Activated CD8-positive, alpha-beta T cell treated with anti-CD3 and anti-CD28 coated beads for 36 hours (primary cell): ENCODE data around the gene DARS1. TPM values are rescaled to one million over a fixed set of nuclear protein-coding genes. Genes with fewer than 3 reads are reported as not detected.

ENCODE experiments used
- ATAC-seq: fragments of 200-7000 bp; cut with Tn5 transposase; one replicate; pipeline ENCODE4 v1.10.0; 2021; ENCODE audit warnings: mild to moderate bottlenecking, moderate library complexity
- CTCF ChIA-PET: fragments of 350-600 bp; sonication (Branson Sonifier 250); formaldehyde crosslinking; loops from one replicate; lab custom pipeline; 2021; ENCODE audit warnings: antibody characterized with exemption; lab: Charles Lee
- POLR2A ChIA-PET: fragments of 350-600 bp; sonication (Branson Sonifier 250); formaldehyde crosslinking; loops from one replicate; lab custom pipeline; 2021; ENCODE audit warnings: antibody characterized with exemption; lab: Charles Lee
- DNase-seq: peaks from one replicate; pipeline ENCODE4 v3.0.0-alpha.2; 2020
- H3K27ac Mint-ChIP-seq: one replicate; pipeline ENCODE4 v1.8.0; 2021; ENCODE audit warnings: mild to moderate bottlenecking, mixed read lengths
- H3K27me3 Mint-ChIP-seq: one replicate; pipeline ENCODE4 v1.8.0; 2021; ENCODE audit warnings: mixed read lengths
- H3K36me3 Mint-ChIP-seq: one replicate; pipeline ENCODE4 v1.8.0; 2021; ENCODE audit warnings: low read depth, mixed read lengths
- H3K4me1 Mint-ChIP-seq: one replicate; pipeline ENCODE4 v1.8.0; 2021; ENCODE audit warnings: low read depth, mixed read lengths
- H3K4me3 Mint-ChIP-seq: one replicate; pipeline ENCODE4 v1.8.0; 2021; ENCODE audit warnings: mild to moderate bottlenecking, moderate library complexity, mixed read lengths
- H3K9me3 Mint-ChIP-seq: one replicate; pipeline ENCODE4 v1.8.0; 2021; ENCODE audit warnings: mixed read lengths
- CTCF ChIP-seq: fragments of 200-600 bp; IDR thresholded peaks from one replicate; pipeline ENCODE4 v1.8.0; 2022; ENCODE audit warnings: antibody characterized with exemption, mild to moderate bottlenecking
- intact Hi-C: fragments of 100-400 bp; cut with micrococcal nuclease; formaldehyde crosslinking; loops from one replicate; pipeline ENCODE4 v1.10.0; 2022
- total RNA-seq, 2 experiments: library from RNA; stranded (reverse); gene quantifications; one replicate each; pipeline ENCODE4 v1.2.3, GENCODE V29; 2021

DARS1 gene
- total RNA-seq, 2 experiments from 2014 or later: 210 to 211 TPM

- CTCF ChIA-PET: interaction anchor here (0.7 to 2.4 kb wide), 3 partner anchors 12 to 47 kb away, joined by 3 to 11 read pairs (median 4); no protein-coding TSS in a partner anchor
- POLR2A ChIA-PET: interaction anchor here (0.6 to 1.0 kb wide), 2 partner anchors 35 to 183 kb away, joined by 3 read pairs; no protein-coding TSS in a partner anchor
- Mint-ChIP-seq H3K9me3 (peaks cover 8% of the 10 kb centered on the region), H3K27me3 (no peaks in the 10 kb centered on the region), H3K4me1 (peaks cover 61% of the 10 kb centered on the region), H3K4me3 (peak overlapping the region; percentile 27), H3K36me3 (peaks cover 60% of the 10 kb centered on the region), H3K27ac (peak overlapping the region; percentile 88)
- peak; percentile 49 for DNase-seq
- peak; percentile 73 for ATAC-seq
- intact Hi-C loops: loop anchor here (5.0 kb wide), 1 partner anchor 34 kb away; no protein-coding TSS in a partner anchor
- TF ChIP-seq CTCF: no peak
Measured at GRCh38 chr2:135948642-135949355, 36.6 kb downstream of the DARS1 start.

GRCh38 chr2:135948141-135948540, 37.3 kb downstream of the DARS1 start:
- Mint-ChIP-seq H3K4me3 (peak overlapping the region; percentile 27), H3K9me3 (peaks cover 8% of the 10 kb centered on the region), H3K27me3 (no peaks in the 10 kb centered on the region), H3K27ac (peak overlapping the region; percentile 88), H3K36me3 (peaks cover 61% of the 10 kb centered on the region), H3K4me1 (peaks cover 63% of the 10 kb centered on the region)
- ChIA-PET POLR2A (interaction anchor here (1.0 kb wide), 1 partner anchor 35 kb away, joined by 3 read pairs; no protein-coding TSS in a partner anchor), CTCF (interaction anchor here (1.0 to 2.4 kb wide), 2 partner anchors 11 to 34 kb away, joined by 4 to 11 read pairs; no protein-coding TSS in a partner anchor)
- no peak for TF ChIP-seq CTCF
- intact Hi-C loops: loop anchor here (5.0 kb wide), 1 partner anchor 34 kb away; no protein-coding TSS in a partner anchor
- ATAC-seq (no peak), DNase-seq (no peak)

GRCh38 chr2:135947483-135947882, 37.9 kb downstream of the DARS1 start:
- ChIA-PET CTCF (interaction anchor here (2.4 kb wide), 1 partner anchor 10 kb away, joined by 11 read pairs; no protein-coding TSS in a partner anchor), POLR2A (interaction anchor here (0.7 to 1.0 kb wide), 2 partner anchors 38 to 105 kb away, joined by 3 read pairs; partner anchors contain the start of gene DARS1)
- Mint-ChIP-seq H3K27me3 (no peaks in the 10 kb centered on the region), H3K36me3 (peaks cover 60% of the 10 kb centered on the region), H3K27ac (no peak overlapping the region), H3K4me3 (no peak overlapping the region), H3K4me1 (peaks cover 63% of the 10 kb centered on the region), H3K9me3 (peaks cover 12% of the 10 kb centered on the region)
- intact Hi-C loops: loop anchor here (5.0 kb wide), 1 partner anchor 35 kb away; no protein-coding TSS in a partner anchor
- no peak for TF ChIP-seq CTCF
- ATAC-seq (no peak), DNase-seq (no peak)

GRCh38 chr2:135945526-135945925, 39.9 kb downstream of the DARS1 start:
- POLR2A ChIA-PET: no interaction called here
- Mint-ChIP-seq H3K27ac (no peak overlapping the region), H3K27me3 (no peaks in the 10 kb centered on the region), H3K4me1 (peaks cover 54% of the 10 kb centered on the region), H3K9me3 (peaks cover 5% of the 10 kb centered on the region), H3K4me3 (no peak overlapping the region), H3K36me3 (peaks cover 57% of the 10 kb centered on the region)
- TF ChIP-seq CTCF: no peak
- ATAC-seq: no peak
- CTCF ChIA-PET: interaction anchor here (0.9 kb wide), 1 partner anchor 9 kb away, joined by 3 read pairs; no protein-coding TSS in a partner anchor
- intact Hi-C loops: loop anchor here (5.0 kb wide), 1 partner anchor 37 kb away; no protein-coding TSS in a partner anchor
- no peak for DNase-seq
